Measurements from ENCODE around the gene TTYH3. TPM values are rescaled to one million over a fixed set of nuclear protein-coding genes. Genes with fewer than 3 reads are reported as not detected.

TTYH3 gene
- total and polyA plus RNA-seq, 2 of the 8 experiments (the other 6 are each of a cell fraction or from before 2014, with no cell fraction given), result 66.2 to 169 TPM

- H3K9ac ChIP-seq (replicated peaks in 1 of 4; ENCODE audit: extremely low read depth in 1 of 4, low read depth in 3 of 4, low read length in 3 of 4), result no peak overlapping the region
- no peak overlapping the region for H2BK20ac ChIP-seq (ENCODE audit: low read length)
- peaks cover 0 to 11% (median 8%) of the 10 kb centered on the region in 4 experiments; a peak in 5 of 7 replicates for H3K4me1 ChIP-seq (replicated peaks in 1 of 4; ENCODE audit: control insufficient read depth in 3 of 4, insufficient read depth in 4 of 4, low read length in 3 of 4)
- WGBS, 2 experiments (ENCODE audit: extremely low coverage in 1 of 2, insufficient coverage in 1 of 2, insufficient read length in 1 of 2, insufficient replicate concordance in 2 of 2, low coverage in 1 of 2, low lambda C conversion rate in 2 of 2, missing lambda C conversion rate in 1 of 2), result 96% methylated on average over 14 of the region's 14 CpGs; no CpG with 5 or more reads in 1 of the 2 experiments
- no peak overlapping the region for H3K4me3 ChIP-seq (ENCODE audit: extremely low read depth in 1 of 4, insufficient read depth in 2 of 4, low read depth in 3 of 4, low read length in 4 of 4)
- no peak overlapping the region for H3K4ac ChIP-seq (replicated peaks; ENCODE audit: insufficient read length, low read depth, low read length)
- H3K23me2 ChIP-seq (ENCODE audit: low read depth, low read length), result peaks cover 3% of the 10 kb centered on the region; the same call in 1 of the 2 replicates
- H3K23ac ChIP-seq (ENCODE audit: insufficient read length), result no peak overlapping the region
- H2BK5ac ChIP-seq (ENCODE audit: low read depth, low read length), result no peak overlapping the region
- no peak overlapping the region for H3K4me2 ChIP-seq (ENCODE audit: insufficient read depth in 1 of 2, low read depth in 2 of 2, low read length in 2 of 2)
- H3K9me3 ChIP-seq (ENCODE audit: insufficient read depth in 2 of 2, low read depth in 1 of 2, low read length in 1 of 2), result no peaks in the 10 kb centered on the region; a peak in 1 of 4 replicates
- H2AK5ac ChIP-seq (ENCODE audit: low read depth, low read length), result no peak overlapping the region
- TF ChIP-seq KDM5A (IDR thresholded peaks at IDR 0.05; ENCODE audit: low read length), result no peak
- no peak for TF ChIP-seq SIRT6 (IDR thresholded peaks at IDR 0.05; ENCODE audit: low read length)
- no peak for TF ChIP-seq ZNF274 (IDR thresholded peaks at IDR 0.05; ENCODE audit: borderline replicate concordance, extremely low read depth, low read length)
- no peak for TF ChIP-seq ATF3 (IDR thresholded peaks at IDR 0.05; ENCODE audit: insufficient read depth, low read depth, low read length)
- TF ChIP-seq EZH2 (IDR thresholded peaks at IDR 0.05; ENCODE audit: low read depth, low read length, severe bottlenecking), result no peak
- no peak for TF ChIP-seq SP2 (IDR thresholded peaks at IDR 0.05; ENCODE audit: low read length)
- no peak for TF ChIP-seq TBP (IDR thresholded peaks at IDR 0.05; ENCODE audit: low read depth, low read length)
- no peak overlapping the region for H2BK120ac ChIP-seq (replicated peaks; ENCODE audit: low read depth, low read length)
- H3K27ac ChIP-seq (ENCODE audit: low read depth, low read length), result no peak overlapping the region
- ChIA-PET POLR2A (ENCODE audit: partially characterized antibody) (no interaction called here), CTCF (ENCODE audit: partially characterized antibody) (interaction anchor here (1.5 to 1.9 kb wide), 2 partner anchors 24 to 118 kb away, joined by 4 to 7 read pairs; no protein-coding TSS in a partner anchor)
- no peak overlapping the region for H2AFZ ChIP-seq (ENCODE audit: low read length)
- no peak overlapping the region for H4K8ac ChIP-seq (ENCODE audit: extremely low read depth, insufficient read depth, low read length)
- H3K36me3 ChIP-seq (ENCODE audit: control insufficient read depth in 2 of 4, insufficient read depth in 4 of 4, low read length in 3 of 4), result no peaks in the 10 kb centered on the region; a peak in 1 of 8 replicates
- H2BK12ac ChIP-seq (ENCODE audit: low read depth, low read length), result no peak overlapping the region
- no peak overlapping the region for H3K56ac ChIP-seq (replicated peaks; ENCODE audit: insufficient read length, low read depth, low read length)
- H3K79me1 ChIP-seq (ENCODE audit: low read depth, low read length), result peaks cover 2% of the 10 kb centered on the region; the same call in 1 of the 2 replicates
- H3K14ac ChIP-seq (ENCODE audit: insufficient read length), result no peak overlapping the region
- H4K91ac ChIP-seq (replicated peaks; ENCODE audit: insufficient read length, low read length), result no peak overlapping the region
- peaks cover 7 to 34% (median 30%) of the 10 kb centered on the region in 4 experiments for H3K27me3 ChIP-seq (replicated peaks in 1 of 4; ENCODE audit: control insufficient read depth in 3 of 4, extremely low read depth in 1 of 4, insufficient read depth in 3 of 4, low read length in 3 of 4)
- no peak overlapping the region for H3K18ac ChIP-seq (ENCODE audit: extremely low read depth, low read length)
- H4K20me1 ChIP-seq (replicated peaks in 1 of 2; ENCODE audit: control insufficient read depth in 1 of 2, insufficient read depth in 2 of 2, low read length in 2 of 2), result no peaks in the 10 kb centered on the region
- H3K79me2 ChIP-seq (ENCODE audit: control insufficient read depth in 1 of 2, insufficient read depth in 2 of 2, low read length in 2 of 2), result no peaks in the 10 kb centered on the region
- H2BK15ac ChIP-seq (ENCODE audit: low read length), result no peak overlapping the region
- H4K5ac ChIP-seq (ENCODE audit: insufficient read length, low read depth, low read length), result no peak overlapping the region
- DNase-seq (ENCODE audit: low read depth in 1 of 2, low spot score in 2 of 2), result no peak
- FAIRE-seq, result no peak
Observed at GRCh38 chr7:2686101-2686500, 54.3 kb downstream of the TTYH3 start.

All from H1 (cell line).